H9 (cell line): Measurements from ENCODE around the gene ASTN2. TPM values are rescaled to one million over a fixed set of nuclear protein-coding genes. Genes with fewer than 3 reads are reported as not detected.

Source experiments
- DNase-seq: peaks from one replicate; pipeline ENCODE4 v3.0.0-alpha.2; 2017
- H2AFZ ChIP-seq: one replicate; pipeline ENCODE4 v1.6.1; 2013; ENCODE audit warnings: mild to moderate bottlenecking, low read length, control low read depth, moderate library complexity
- H2AK5ac ChIP-seq: 2 replicates; pipeline ENCODE4 v1.6.1; 2013; ENCODE audit warnings: low read length, control low read depth, mixed read lengths; ENCODE audit not compliant: insufficient read length
- H2BK120ac ChIP-seq: one replicate; pipeline ENCODE4 v1.6.1; 2013; ENCODE audit warnings: low read depth, mild to moderate bottlenecking, low read length, control low read depth, inconsistent platforms; ENCODE audit not compliant: poor library complexity, severe bottlenecking
- H2BK12ac ChIP-seq: 2 replicates; pipeline ENCODE4 v1.6.1; 2013; ENCODE audit warnings: low read length, control low read depth, mixed read lengths, low read depth; ENCODE audit not compliant: insufficient read length
- H2BK15ac ChIP-seq: 2 replicates; pipeline ENCODE4 v1.6.1; 2013; ENCODE audit warnings: low read depth, low read length, control low read depth
- H2BK20ac ChIP-seq: one replicate; pipeline ENCODE4 v1.6.1; 2013; ENCODE audit warnings: low read depth, mild to moderate bottlenecking, low read length, control low read depth, inconsistent platforms; ENCODE audit not compliant: poor library complexity, severe bottlenecking
- H2BK5ac ChIP-seq: 2 replicates; pipeline ENCODE4 v1.6.1; 2013; ENCODE audit warnings: low read length, control low read depth, mixed read lengths; ENCODE audit not compliant: insufficient read length
- H3K14ac ChIP-seq: 2 replicates; pipeline ENCODE4 v1.6.1; 2013; ENCODE audit warnings: low read length, control low read depth; ENCODE audit not compliant: insufficient read depth
- H3K18ac ChIP-seq: 2 replicates; pipeline ENCODE4 v1.6.1; 2013; ENCODE audit warnings: low read depth, mild to moderate bottlenecking, mixed read lengths, low read length, control low read depth; ENCODE audit not compliant: insufficient read length
- H3K23ac ChIP-seq: 2 replicates; pipeline ENCODE4 v1.6.1; 2013; ENCODE audit warnings: low read length, control low read depth, mixed read lengths, low read depth; ENCODE audit not compliant: insufficient read length
- H3K23me2 ChIP-seq: 2 replicates; pipeline ENCODE4 v1.6.1; 2013; ENCODE audit warnings: low read depth, mild to moderate bottlenecking, mixed read lengths, low read length, control low read depth; ENCODE audit not compliant: insufficient read length, poor library complexity, severe bottlenecking
- H3K27ac ChIP-seq: 2 replicates; pipeline ENCODE4 v1.5.1; 2013; ENCODE audit warnings: low read length, control low read depth, mixed read lengths, low read depth; ENCODE audit not compliant: insufficient read length
- H3K27me3 ChIP-seq: 2 replicates; pipeline ENCODE4 v1.6.1; 2013; ENCODE audit warnings: low read length, control low read depth, inconsistent platforms; ENCODE audit not compliant: insufficient read depth
- H3K4ac ChIP-seq: 2 replicates; pipeline ENCODE4 v1.6.1; 2013; ENCODE audit warnings: low read depth, mild to moderate bottlenecking, control low read depth, inconsistent platforms, low read length, moderate library complexity
- H3K4me1 ChIP-seq: 2 replicates; pipeline ENCODE4 v1.6.1; 2013; ENCODE audit warnings: low read length, control low read depth, inconsistent platforms; ENCODE audit not compliant: insufficient read depth
- H3K4me2 ChIP-seq: 2 replicates; pipeline ENCODE4 v1.6.1; 2013; ENCODE audit warnings: low read length, control low read depth, mixed read lengths; ENCODE audit not compliant: insufficient read length, insufficient read depth
- H3K56ac ChIP-seq: 2 replicates; pipeline ENCODE4 v1.6.1; 2013; ENCODE audit warnings: low read depth, mild to moderate bottlenecking, mixed read lengths, low read length, control low read depth; ENCODE audit not compliant: insufficient read length
- H3K79me1 ChIP-seq: 2 replicates; pipeline ENCODE4 v1.6.1; 2013; ENCODE audit warnings: low read depth, mild to moderate bottlenecking, moderate library complexity, low read length, control low read depth, inconsistent platforms; ENCODE audit not compliant: insufficient read depth, poor library complexity, severe bottlenecking
- H3K79me2 ChIP-seq: 2 replicates; pipeline ENCODE4 v1.6.1; 2013; ENCODE audit warnings: low read length, control low read depth, inconsistent platforms; ENCODE audit not compliant: insufficient read depth
- H3K9ac ChIP-seq: 2 replicates; pipeline ENCODE4 v1.6.1; 2013; ENCODE audit warnings: low read length, control low read depth, mixed read lengths; ENCODE audit not compliant: insufficient read length; ENCODE audit errors: extremely low read depth
- H3K9me3 ChIP-seq: one replicate; pipeline ENCODE4 v1.6.1; 2013; ENCODE audit warnings: low read depth, low read length, inconsistent platforms; ENCODE audit not compliant: control insufficient read depth
- H3T11ph ChIP-seq: one replicate; pipeline ENCODE4 v1.6.1; 2013; ENCODE audit warnings: mild to moderate bottlenecking, low read length, control low read depth, inconsistent platforms
- H4K20me1 ChIP-seq: one replicate; pipeline ENCODE4 v1.6.1; 2013; ENCODE audit not compliant: control insufficient read depth, insufficient read length, insufficient read depth
- H4K5ac ChIP-seq: 2 replicates; pipeline ENCODE4 v1.6.1; 2013; ENCODE audit warnings: low read depth, mild to moderate bottlenecking, mixed read lengths, low read length, control low read depth; ENCODE audit not compliant: insufficient read length
- H4K8ac ChIP-seq: replicated peaks from 2 replicates; pipeline ENCODE4 v1.6.1; 2013; ENCODE audit warnings: low read length, control low read depth, mixed read lengths, low read depth; ENCODE audit not compliant: insufficient read length
- H4K91ac ChIP-seq: 2 replicates; pipeline ENCODE4 v1.6.1; 2013; ENCODE audit warnings: low read depth, mild to moderate bottlenecking, moderate library complexity, mixed read lengths, low read length, control low read depth; ENCODE audit not compliant: insufficient read length
- H3K27ac Mint-ChIP-seq, 3 experiments: 2 replicates in 2 of 3; 3 replicates in 1 of 3; pipeline ENCODE4 v1.8.0; 2020 to 2021; ENCODE audit warnings: mixed read lengths in 3 of 3, mild to moderate bottlenecking in 1 of 3, moderate library complexity in 1 of 3
- H3K27me3 Mint-ChIP-seq: 2 replicates; pipeline ENCODE4 v1.8.0; 2021; ENCODE audit warnings: low read depth, mild to moderate bottlenecking, moderate library complexity, mixed read lengths
- H3K36me3 Mint-ChIP-seq, 3 experiments: 2 replicates in 2 of 3; 3 replicates in 1 of 3; pipeline ENCODE4 v1.8.0; 2020 to 2021; ENCODE audit warnings: low read depth in 3 of 3, mixed read lengths in 3 of 3; ENCODE audit not compliant: insufficient read depth in 1 of 3
- H3K4me1 Mint-ChIP-seq, 2 experiments: 2 replicates each; pipeline ENCODE4 v1.8.0; 2020; ENCODE audit warnings: mixed read lengths in 2 of 2
- H3K4me3 Mint-ChIP-seq, 2 experiments: 2 replicates in 1 of 2; 3 replicates in 1 of 2; pipeline ENCODE4 v1.8.0; 2020 to 2021; ENCODE audit warnings: mild to moderate bottlenecking in 2 of 2, mixed read lengths in 2 of 2, moderate library complexity in 1 of 2
- H3K9me3 Mint-ChIP-seq, 2 experiments: 2 replicates in 1 of 2; 3 replicates in 1 of 2; pipeline ENCODE4 v1.8.0; 2020; ENCODE audit warnings: mild to moderate bottlenecking in 2 of 2, mixed read lengths in 2 of 2, moderate library complexity in 1 of 2
- CTCF ChIP-seq: fragments of 200-600 bp; sonication (generic); conservative IDR thresholded peaks from 3 replicates; pipeline ENCODE4 v1.8.0; 2021; ENCODE audit warnings: antibody characterized with exemption, mild to moderate bottlenecking
- WGBS: extraction: QIAGEN DNeasy Blood & Tissue Kit; methylation state at CpG from one replicate; pipeline ENCODE4 v1.1.7; 2013; ENCODE audit warnings: missing lambda C conversion rate, low lambda C conversion rate, mixed read lengths; ENCODE audit not compliant: insufficient read length; ENCODE audit errors: extremely low coverage; 5-methylcytosine and 5-hydroxymethylcytosine counted together
- total RNA-seq: library from RNA; stranded (reverse); gene quantifications from 2 replicates; pipeline ENCODE4 v1.2.1, GENCODE V29; 2021

The ASTN2 gene
- total RNA-seq, 1 experiment from 2014 or later, result 9.7 TPM

- Histone ChIP-seq H4K91ac (no peak overlapping the region), H2AFZ (no peak overlapping the region), H3K4ac (no peak overlapping the region), H2BK12ac (no peak overlapping the region), H3K4me1 (no peaks in the 10 kb centered on the region), H4K5ac (no peak overlapping the region), H3K79me1 (no peaks in the 10 kb centered on the region), H3K79me2 (no peaks in the 10 kb centered on the region), H4K20me1 (no peaks in the 10 kb centered on the region), H3K27me3 (no peaks in the 10 kb centered on the region), H3K9ac (no peak overlapping the region), H3K27ac (no peak overlapping the region), H3K4me2 (no peak overlapping the region), H3K9me3 (no peaks in the 10 kb centered on the region), H2BK20ac (no peak overlapping the region), H3K14ac (no peak overlapping the region), H3K56ac (no peak overlapping the region), H2BK5ac (no peak overlapping the region), H3K23me2 (no peaks in the 10 kb centered on the region), H2BK120ac (no peak overlapping the region), H4K8ac (no peak overlapping the region), H3K18ac (no peak overlapping the region), H2AK5ac (no peak overlapping the region), H3K23ac (no peak overlapping the region), H2BK15ac (no peak overlapping the region), H3T11ph (no peak overlapping the region)
- peaks cover 0 to 4% of the 10 kb centered on the region in 2 experiments; a peak in 2 of 5 replicates for H3K9me3 Mint-ChIP-seq
- peaks cover 6 to 8% of the 10 kb centered on the region in 2 experiments for H3K4me1 Mint-ChIP-seq
- H3K4me3 Mint-ChIP-seq, result no peak overlapping the region
- H3K27me3 Mint-ChIP-seq, result no peaks in the 10 kb centered on the region; the same call in 1 of the 2 replicates
- no peak for DNase-seq
- no CpG with 5 or more reads among the region's 3 CpGs for WGBS
- peaks cover 0 to 2% (median 0%) of the 10 kb centered on the region in 3 experiments; a peak in 2 of 7 replicates for H3K36me3 Mint-ChIP-seq
- H3K27ac Mint-ChIP-seq, result no peak overlapping the region
- no peak for TF ChIP-seq CTCF
Observed at GRCh38 chr9:117189121-117189520, 225.7 kb downstream of the ASTN2 start.
